ENCODE results near the gene PTGR1.

Gene PTGR1

GRCh38 chr9:111531716-111532115 is 67.7 kb downstream of the PTGR1 start:
- FAIRE-seq: no peak

- FAIRE-seq: no peak
These were observed 69.7 kb downstream of the PTGR1 start for GRCh38 chr9:111529787-111530186.

- FAIRE-seq: no peak
These were observed 72.1 kb downstream of the PTGR1 start for GRCh38 chr9:111527347-111527746.

GRCh38 chr9:111525056-111525977 is 74.1 kb downstream of the PTGR1 start, which contains the start of gene ZNF483:
TSS of gene ZNF483 (plus strand) at chr9:111525179. CDS start at chr9:111527396, 2,217 bp downstream.
- FAIRE-seq: peak; percentile 48

GRCh38 chr9:111524731-111525055 is 74.8 kb downstream of the PTGR1 start:
- FAIRE-seq: no peak

GRCh38 chr9:111516061-111516465 is 83.4 kb downstream of the PTGR1 start:
- FAIRE-seq: no peak

- FAIRE-seq: no peak
These were observed 84.5 kb downstream of the PTGR1 start for GRCh38 chr9:111514967-111515366.

Data from G401.6 (cell line).